ENCODE results near the gene RAD54L2. TPM values are rescaled to one million over a fixed set of nuclear protein-coding genes. Genes with fewer than 3 reads are reported as not detected.

RAD54L2 gene
- total and polyA plus RNA-seq, 11 donors = 5.5 to 20.0 (median 12.5) TPM

- WGBS, 4 donors = 91 to 95% (median 94%) methylated on average over 6 of the region's 6 CpGs
- no peak for ATAC-seq
Observed at GRCh38 chr3:51547274-51547673, 8.8 kb downstream of the RAD54L2 start.

GRCh38 chr3:51549311-51549710, 10.8 kb downstream of the RAD54L2 start:
- no peak for ATAC-seq
- intact Hi-C loops (cut with DNase I) = no loop called here

More at GRCh38 chr3:51547274-51547673, 8.8 kb downstream of the RAD54L2 start:
- Histone ChIP-seq H3K36me3 (peaks cover 0 to 74% (median 42%) of the 10 kb centered on the region in 9 donors), H3K4me1 (no peaks in the 10 kb centered on the region), H3K27me3 (no peaks in the 10 kb centered on the region), H3K27ac (no peak overlapping the region), H3K4me3 (no peak overlapping the region), H3K9me3 (no peaks in the 10 kb centered on the region)
- TF ChIP-seq CTCF (IDR thresholded peaks at IDR 0.05) = no peak
- no peak for TF ChIP-seq POLR2A (IDR thresholded peaks at IDR 0.05)
- intact Hi-C loops (cut with DNase I) = no loop called here
- DNase-seq = no peak

GRCh38 chr3:51550080-51550819, 11.7 kb downstream of the RAD54L2 start:
- intact Hi-C loops (cut with DNase I) = no loop called here
- Histone ChIP-seq H3K9me3 (no peaks in the 10 kb centered on the region), H3K27me3 (no peaks in the 10 kb centered on the region), H3K27ac (no peak overlapping the region), H3K4me3 (no peak overlapping the region), H3K4me1 (no peaks in the 10 kb centered on the region), H3K36me3 (peaks cover 0 to 69% (median 40%) of the 10 kb centered on the region in 9 donors)
- 90 to 94% (median 92%) methylated on average over 8 of the region's 8 CpGs for WGBS, 4 donors
- no peak for ATAC-seq
- no peak for TF ChIP-seq POLR2A (IDR thresholded peaks at IDR 0.05)
- no peak for TF ChIP-seq CTCF (IDR thresholded peaks at IDR 0.05)
- no peak for DNase-seq

More at GRCh38 chr3:51549311-51549710, 10.8 kb downstream of the RAD54L2 start:
- Histone ChIP-seq H3K27me3 (no peaks in the 10 kb centered on the region), H3K4me3 (no peak overlapping the region), H3K4me1 (no peaks in the 10 kb centered on the region), H3K27ac (no peak overlapping the region), H3K36me3 (peaks cover 0 to 71% (median 42%) of the 10 kb centered on the region in 9 donors), H3K9me3 (no peaks in the 10 kb centered on the region)
- DNase-seq = no peak
- TF ChIP-seq POLR2A (IDR thresholded peaks at IDR 0.05) (no peak), CTCF (IDR thresholded peaks at IDR 0.05) (no peak)
- WGBS, 4 donors = 94 to 96% (median 95%) methylated on average over 10 of the region's 10 CpGs

DNA sequence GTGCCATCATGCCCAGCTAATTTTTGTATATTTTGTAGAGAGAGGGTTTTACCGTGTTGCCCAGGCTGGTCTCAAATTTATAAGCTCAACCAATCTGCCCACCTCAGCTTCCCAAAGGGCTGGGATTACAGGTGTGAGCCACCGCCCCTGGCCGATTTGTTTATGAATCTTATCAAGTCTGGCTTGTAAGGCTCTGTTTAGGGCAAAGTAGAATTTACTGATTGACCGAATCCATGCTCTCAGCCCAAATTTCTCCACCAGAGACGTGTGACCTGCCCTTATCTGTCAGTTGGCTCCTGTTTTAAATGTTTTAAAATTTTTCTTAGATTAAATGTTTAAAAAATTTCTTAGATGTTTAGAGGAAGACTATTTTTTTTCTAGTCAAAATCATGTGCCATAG, 19.5 kb downstream of the RAD54L2 start:
- intact Hi-C loops (cut with DNase I) = no loop called here
- Histone ChIP-seq H3K27ac (no peak overlapping the region), H3K27me3 (no peaks in the 10 kb centered on the region), H3K4me3 (no peak overlapping the region), H3K4me1 (peaks cover 0 to 13% (median 8%) of the 10 kb centered on the region in 12 donors), H3K9me3 (no peaks in the 10 kb centered on the region), H3K36me3 (peaks cover 0 to 29% (median 20%) of the 10 kb centered on the region in 9 donors)
- no peak for ATAC-seq
- TF ChIP-seq POLR2A (IDR thresholded peaks at IDR 0.05) (no peak), CTCF (IDR thresholded peaks at IDR 0.05) (no peak)
- WGBS, 4 donors = 96 to 99% (median 96%) methylated on average over 5 of the region's 5 CpGs
- no peak for DNase-seq

Data from heart left ventricle (tissue), 16 donors.